Liver (tissue), 9 donors: ENCODE data around the gene SPSB1. TPM values are rescaled to one million over a fixed set of nuclear protein-coding genes. Genes with fewer than 3 reads are reported as not detected.

Experiments used
- DNase-seq: peaks from one replicate; pipeline ENCODE4 v3.0.0-alpha.2; 2017; ENCODE audit warnings: low spot score
- H3K27ac ChIP-seq, 2 donors: one replicate each; pipeline ENCODE4 v1.7.0; 2013; ENCODE audit warnings: inconsistent platforms in 2 of 2, low read length in 2 of 2, control low read depth in 1 of 2, low read depth in 1 of 2, mild to moderate bottlenecking in 1 of 2
- H3K27me3 ChIP-seq, 4 donors: one replicate each; pipeline versions ENCODE4 v1.6.1 to v1.7.0; 2013; ENCODE audit warnings: low read length in 3 of 4, inconsistent platforms in 1 of 4, mild to moderate bottlenecking in 1 of 4, moderate library complexity in 1 of 4; ENCODE audit not compliant: control insufficient read depth in 4 of 4, insufficient read depth in 4 of 4
- H3K36me3 ChIP-seq, 4 donors: one replicate each; pipeline versions ENCODE4 v1.6.1 to v1.7.0; 2013; ENCODE audit warnings: low read length in 3 of 4, mild to moderate bottlenecking in 3 of 4, low read depth in 1 of 4, moderate library complexity in 1 of 4; ENCODE audit not compliant: control insufficient read depth in 4 of 4, insufficient read depth in 3 of 4
- H3K4me1 ChIP-seq, 4 donors: one replicate each; pipeline versions ENCODE4 v1.6.1 to v1.7.0; 2013; ENCODE audit warnings: low read length in 3 of 4, mild to moderate bottlenecking in 3 of 4, moderate library complexity in 1 of 4; ENCODE audit not compliant: control insufficient read depth in 4 of 4, insufficient read depth in 4 of 4
- H3K4me3 ChIP-seq, 3 donors: one replicate each; pipeline versions ENCODE4 v1.6.1 to v1.7.0; 2013; ENCODE audit warnings: low read length in 3 of 3, control low read depth in 1 of 3, low read depth in 1 of 3, mild to moderate bottlenecking in 1 of 3
- H3K9ac ChIP-seq, 2 donors: one replicate each; pipeline ENCODE4 v1.7.0; 2013; ENCODE audit warnings: low read length in 2 of 2, mild to moderate bottlenecking in 2 of 2, moderate library complexity in 2 of 2, control low read depth in 1 of 2, low read depth in 1 of 2
- H3K9me3 ChIP-seq, 4 donors: one replicate each; pipeline versions ENCODE4 v1.6.1 to v1.7.0; 2013; ENCODE audit warnings: low read length in 3 of 4; ENCODE audit not compliant: control insufficient read depth in 4 of 4
- EGR1 ChIP-seq, 2 donors: IDR thresholded peaks; 2 replicates each; pipeline ENCODE4 v1.6.1; 2016 to 2018; ENCODE audit warnings: antibody characterized with exemption in 2 of 2, low read depth in 2 of 2
- FOXA1 ChIP-seq: IDR thresholded peaks from 2 replicates; pipeline ENCODE4 v1.6.1; 2016; ENCODE audit warnings: antibody characterized with exemption
- FOXA2 ChIP-seq: IDR thresholded peaks from 2 replicates; pipeline ENCODE4 v1.6.1; 2016; ENCODE audit warnings: antibody characterized with exemption
- GABPA ChIP-seq, 2 donors: IDR thresholded peaks in 1 of 2; conservative IDR thresholded peaks in 1 of 2; 2 replicates each; pipeline ENCODE4 v1.6.1; 2016; ENCODE audit warnings: antibody characterized with exemption in 2 of 2, mild to moderate bottlenecking in 1 of 2, moderate library complexity in 1 of 2
- HNF4A ChIP-seq, 2 donors: conservative IDR thresholded peaks; 2 replicates each; pipeline ENCODE4 v1.6.1; 2016; ENCODE audit warnings: antibody characterized with exemption in 2 of 2, mild to moderate bottlenecking in 2 of 2
- HNF4G ChIP-seq: IDR thresholded peaks from 2 replicates; pipeline ENCODE4 v1.6.1; 2016; ENCODE audit warnings: antibody characterized with exemption
- JUND ChIP-seq, 2 donors: IDR thresholded peaks; 2 replicates each; pipeline ENCODE4 v1.6.1; 2016; ENCODE audit warnings: antibody characterized with exemption in 2 of 2
- MAX ChIP-seq: IDR thresholded peaks from 2 replicates; pipeline ENCODE4 v1.6.1; 2016; ENCODE audit warnings: antibody characterized with exemption
- NR2F2 ChIP-seq: IDR thresholded peaks from 2 replicates; pipeline ENCODE4 v1.6.1; 2016; ENCODE audit warnings: antibody characterized with exemption
- RAD21 ChIP-seq, 2 donors: IDR thresholded peaks; 2 replicates each; pipeline ENCODE4 v1.6.1; 2016; ENCODE audit warnings: antibody characterized with exemption in 2 of 2, mild to moderate bottlenecking in 2 of 2
- RXRA ChIP-seq, 2 donors: IDR thresholded peaks; 2 replicates each; pipeline ENCODE4 v1.6.1; 2017 to 2018; ENCODE audit warnings: antibody characterized with exemption in 2 of 2, mild to moderate bottlenecking in 1 of 2
- SP1 ChIP-seq: IDR thresholded peaks from 2 replicates; pipeline ENCODE4 v1.6.1; 2018; ENCODE audit warnings: antibody characterized with exemption, mild to moderate bottlenecking
- TAF1 ChIP-seq: conservative IDR thresholded peaks from 2 replicates; pipeline ENCODE4 v1.6.1; 2016; ENCODE audit warnings: antibody characterized with exemption, mild to moderate bottlenecking
- YY1 ChIP-seq: IDR thresholded peaks from 2 replicates; pipeline ENCODE4 v1.6.1; 2016; ENCODE audit warnings: antibody characterized with exemption, mild to moderate bottlenecking
- ZBTB33 ChIP-seq: IDR thresholded peaks from 2 replicates; pipeline ENCODE4 v1.6.1; 2016; ENCODE audit warnings: antibody characterized with exemption
- WGBS: extraction: QIAGEN DNeasy Blood & Tissue Kit; methylation state at CpG from one replicate; pipeline ENCODE4 v1.1.7; 2013; 5-methylcytosine and 5-hydroxymethylcytosine counted together
- polyA plus RNA-seq, 2 donors: library from polyadenylated mRNA; stranded (reverse) in 1 of 2; unstranded in 1 of 2; fragments of 200-250 nt in 1 of 2; fragments of >200 nt in 1 of 2; fragmentation: Nextera tagmentation in 1 of 2; extraction: Ambion mirVana in 1 of 2; gene quantifications; one replicate each; pipeline versions ENCODE4 v1.2.1 to v1.2.3, GENCODE V29; 2013 to 2015
- total RNA-seq, 2 donors: library from RNA; depleted of rRNA; stranded (reverse); fragments of >200 nt; gene quantifications; one replicate each; pipeline ENCODE4 v1.2.3, GENCODE V29; 2014
- TF ChIP-seq, protein P1 (sequence below): fragments of 150-350 bp; IDR thresholded peaks from 2 replicates; pipeline ENCODE4 v1.5.1; 2017; ENCODE audit warnings: improper control_type of control experiment, low read depth, low read length; ENCODE audit not compliant: missing input control
- TF ChIP-seq, protein P2 (sequence below): IDR thresholded peaks from 2 replicates; pipeline ENCODE4 v1.6.1; 2016; ENCODE audit warnings: antibody characterized with exemption, mild to moderate bottlenecking
- donor health status: healthy.
- donor health status: healthy.
- donor health status: healthy.
- donor health status: healthy.
- donor health status: healthy.

SPSB1 gene
- total and polyA plus RNA-seq, 4 donors: 4.1 to 22.6 (median 14.8) TPM

DNA sequence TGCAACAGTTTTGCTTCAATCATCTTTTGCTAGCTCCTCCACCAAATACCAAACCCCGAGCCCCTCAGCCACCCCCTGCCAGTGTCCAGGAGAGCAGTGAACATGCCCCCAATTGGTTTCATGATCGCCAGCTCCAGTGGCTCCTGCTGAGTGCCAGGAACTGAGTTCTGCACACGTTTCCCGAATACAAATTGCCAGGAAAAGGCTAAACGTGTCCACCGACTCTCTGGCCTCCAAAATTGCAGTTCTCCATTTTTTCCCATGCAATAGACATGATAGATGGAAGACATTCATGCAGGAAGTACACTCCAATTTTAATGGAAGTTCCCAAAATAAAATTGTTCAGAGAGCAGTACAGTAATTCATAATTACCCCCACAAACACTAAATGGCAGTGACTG, 101.3 kb downstream of the SPSB1 start:
- H3K9ac ChIP-seq: no peak overlapping the region
- WGBS: 63% methylated on average over 6 of the region's 6 CpGs
- H3K4me1 ChIP-seq: no peaks in the 10 kb centered on the region
- H3K9me3 ChIP-seq: peaks cover 0 to 4% (median 0%) of the 10 kb centered on the region in 4 donors
- no peaks in the 10 kb centered on the region for H3K36me3 ChIP-seq
- H3K4me3 ChIP-seq: no peak overlapping the region
- TF ChIP-seq HNF4A (conservative IDR thresholded peaks at IDR 0.05): no peak
- TF ChIP-seq SP1: no peak
- TF ChIP-seq FOXA1: no peak
- TF ChIP-seq FOXA2: no peak
- TF ChIP-seq MAX: no peak
- no peak for TF ChIP-seq YY1
- TF ChIP-seq GABPA (IDR thresholded peaks at IDR 0.05 in 1 of 2, conservative IDR thresholded peaks at IDR 0.05 in 1 of 2): no peak
- TF ChIP-seq, protein P1, sequence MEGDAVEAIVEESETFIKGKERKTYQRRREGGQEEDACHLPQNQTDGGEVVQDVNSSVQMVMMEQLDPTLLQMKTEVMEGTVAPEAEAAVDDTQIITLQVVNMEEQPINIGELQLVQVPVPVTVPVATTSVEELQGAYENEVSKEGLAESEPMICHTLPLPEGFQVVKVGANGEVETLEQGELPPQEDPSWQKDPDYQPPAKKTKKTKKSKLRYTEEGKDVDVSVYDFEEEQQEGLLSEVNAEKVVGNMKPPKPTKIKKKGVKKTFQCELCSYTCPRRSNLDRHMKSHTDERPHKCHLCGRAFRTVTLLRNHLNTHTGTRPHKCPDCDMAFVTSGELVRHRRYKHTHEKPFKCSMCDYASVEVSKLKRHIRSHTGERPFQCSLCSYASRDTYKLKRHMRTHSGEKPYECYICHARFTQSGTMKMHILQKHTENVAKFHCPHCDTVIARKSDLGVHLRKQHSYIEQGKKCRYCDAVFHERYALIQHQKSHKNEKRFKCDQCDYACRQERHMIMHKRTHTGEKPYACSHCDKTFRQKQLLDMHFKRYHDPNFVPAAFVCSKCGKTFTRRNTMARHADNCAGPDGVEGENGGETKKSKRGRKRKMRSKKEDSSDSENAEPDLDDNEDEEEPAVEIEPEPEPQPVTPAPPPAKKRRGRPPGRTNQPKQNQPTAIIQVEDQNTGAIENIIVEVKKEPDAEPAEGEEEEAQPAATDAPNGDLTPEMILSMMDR: no peak
- no peak for TF ChIP-seq NR2F2
- no peak for TF ChIP-seq RAD21 (IDR thresholded peaks at IDR 0.05)
- TF ChIP-seq EGR1 (IDR thresholded peaks at IDR 0.05; ENCODE audit: low read depth in 2 of 2): no peak
- no peak for TF ChIP-seq TAF1
- H3K27me3 ChIP-seq: no peaks in the 10 kb centered on the region
- no peak overlapping the region for H3K27ac ChIP-seq
- no peak for DNase-seq

DNA sequence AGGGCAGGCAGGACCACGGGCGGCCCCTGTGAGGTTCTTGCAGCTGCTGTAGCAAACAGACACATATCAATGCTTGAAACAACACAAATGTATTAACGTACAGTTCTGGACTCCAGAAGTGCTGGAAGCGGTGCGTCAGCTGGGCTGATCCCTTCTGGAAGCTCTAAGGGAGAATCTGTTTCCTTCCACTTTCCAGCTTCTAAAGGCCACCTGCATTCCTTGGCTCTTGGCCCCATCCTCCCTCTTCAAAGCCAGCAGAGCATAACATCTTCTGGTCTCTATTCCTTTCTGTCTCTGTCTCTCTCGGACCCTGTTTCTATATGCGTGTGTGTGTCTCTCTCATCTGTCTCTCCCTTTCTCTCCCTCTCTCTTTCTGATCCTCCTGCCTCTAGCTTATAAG, 102.3 kb downstream of the SPSB1 start:
- DNase-seq: no peak
- TF ChIP-seq RXRA (IDR thresholded peaks at IDR 0.05) (no peak), GABPA (IDR thresholded peaks at IDR 0.05 in 1 of 2, conservative IDR thresholded peaks at IDR 0.05 in 1 of 2) (no peak), ZBTB33 (no peak), HNF4G (no peak), YY1 (no peak), HNF4A (conservative IDR thresholded peaks at IDR 0.05) (no peak), EGR1 (IDR thresholded peaks at IDR 0.05; ENCODE audit: low read depth in 2 of 2) (no peak), NR2F2 (no peak), RAD21 (IDR thresholded peaks at IDR 0.05) (no peak), JUND (IDR thresholded peaks at IDR 0.05) (no peak), TAF1 (no peak), SP1 (no peak), MAX (no peak), FOXA1 (no peak)
- TF ChIP-seq, protein P2, sequence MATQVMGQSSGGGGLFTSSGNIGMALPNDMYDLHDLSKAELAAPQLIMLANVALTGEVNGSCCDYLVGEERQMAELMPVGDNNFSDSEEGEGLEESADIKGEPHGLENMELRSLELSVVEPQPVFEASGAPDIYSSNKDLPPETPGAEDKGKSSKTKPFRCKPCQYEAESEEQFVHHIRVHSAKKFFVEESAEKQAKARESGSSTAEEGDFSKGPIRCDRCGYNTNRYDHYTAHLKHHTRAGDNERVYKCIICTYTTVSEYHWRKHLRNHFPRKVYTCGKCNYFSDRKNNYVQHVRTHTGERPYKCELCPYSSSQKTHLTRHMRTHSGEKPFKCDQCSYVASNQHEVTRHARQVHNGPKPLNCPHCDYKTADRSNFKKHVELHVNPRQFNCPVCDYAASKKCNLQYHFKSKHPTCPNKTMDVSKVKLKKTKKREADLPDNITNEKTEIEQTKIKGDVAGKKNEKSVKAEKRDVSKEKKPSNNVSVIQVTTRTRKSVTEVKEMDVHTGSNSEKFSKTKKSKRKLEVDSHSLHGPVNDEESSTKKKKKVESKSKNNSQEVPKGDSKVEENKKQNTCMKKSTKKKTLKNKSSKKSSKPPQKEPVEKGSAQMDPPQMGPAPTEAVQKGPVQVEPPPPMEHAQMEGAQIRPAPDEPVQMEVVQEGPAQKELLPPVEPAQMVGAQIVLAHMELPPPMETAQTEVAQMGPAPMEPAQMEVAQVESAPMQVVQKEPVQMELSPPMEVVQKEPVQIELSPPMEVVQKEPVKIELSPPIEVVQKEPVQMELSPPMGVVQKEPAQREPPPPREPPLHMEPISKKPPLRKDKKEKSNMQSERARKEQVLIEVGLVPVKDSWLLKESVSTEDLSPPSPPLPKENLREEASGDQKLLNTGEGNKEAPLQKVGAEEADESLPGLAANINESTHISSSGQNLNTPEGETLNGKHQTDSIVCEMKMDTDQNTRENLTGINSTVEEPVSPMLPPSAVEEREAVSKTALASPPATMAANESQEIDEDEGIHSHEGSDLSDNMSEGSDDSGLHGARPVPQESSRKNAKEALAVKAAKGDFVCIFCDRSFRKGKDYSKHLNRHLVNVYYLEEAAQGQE: no peak
- TF ChIP-seq, protein P1: no peak

More for the DNA sequence above, 102.3 kb downstream of the SPSB1 start:
- Histone ChIP-seq H3K4me1 (no peaks in the 10 kb centered on the region), H3K27me3 (no peaks in the 10 kb centered on the region), H3K9ac (no peak overlapping the region), H3K36me3 (no peaks in the 10 kb centered on the region), H3K9me3 (peaks cover 0 to 4% (median 0%) of the 10 kb centered on the region in 4 donors), H3K4me3 (no peak overlapping the region), H3K27ac (no peak overlapping the region)
- WGBS: 98% methylated on average over 7 of the region's 7 CpGs
